ENCODE measurements around the gene LFNG. TPM values are rescaled to one million over a fixed set of nuclear protein-coding genes. Genes with fewer than 3 reads are reported as not detected.

The LFNG gene
- total RNA-seq, 1 experiment from 2014 or later = 21.3 TPM

- Histone ChIP-seq H3K9me2 (ENCODE audit: insufficient read depth) (no peaks in the 10 kb centered on the region), H3F3A (ENCODE audit: insufficient read depth, low read depth) (peaks cover 25% of the 10 kb centered on the region), H4K20me1 (ENCODE audit: insufficient read depth) (no peaks in the 10 kb centered on the region), H3K36me3 (ENCODE audit: low read depth) (no peaks in the 10 kb centered on the region), H3K4me1 (replicated peaks; ENCODE audit: insufficient read depth) (peaks cover 15% of the 10 kb centered on the region), H3K79me2 (ENCODE audit: low read depth) (no peaks in the 10 kb centered on the region), H2AFZ (no peak overlapping the region), H3K27ac (no peak overlapping the region), H3K9me3 (ENCODE audit: insufficient read depth, low read depth) (no peaks in the 10 kb centered on the region), H3K4me3 (no peak overlapping the region), H3K27me3 (ENCODE audit: insufficient read depth, low read depth) (peaks cover 9% of the 10 kb centered on the region; the same call in 1 of the 2 replicates), H3K4me2 (no peak overlapping the region)
- POLR2A ChIA-PET (ENCODE audit: unreplicated experiment) = no interaction called here
- BruUV-seq (replicated peaks) = no TSS peak
- no peak for DNase-seq
- no peak for TF ChIP-seq CTCF (conservative IDR thresholded peaks at IDR 0.05)
- TF ChIP-seq EZH2 (IDR thresholded peaks at IDR 0.05; ENCODE audit: low read depth) = no peak
- CTCF ChIA-PET = no interaction called here
- intact Hi-C loops (cut with micrococcal nuclease; ENCODE audit: unreplicated experiment) = no loop called here
These were observed 15.3 kb upstream of the LFNG start for GRCh38 chr7:2504128-2504888.

GRCh38 chr7:2504889-2505375 is 14.6 kb upstream of the LFNG start:
- ChIA-PET CTCF (no interaction called here), POLR2A (ENCODE audit: unreplicated experiment) (no interaction called here)
- no peak for DNase-seq
- BruUV-seq (replicated peaks) = no TSS peak
- Histone ChIP-seq H3K79me2 (ENCODE audit: low read depth) (no peaks in the 10 kb centered on the region), H3K9me2 (ENCODE audit: insufficient read depth) (no peaks in the 10 kb centered on the region), H3K4me1 (replicated peaks; ENCODE audit: insufficient read depth) (peaks cover 16% of the 10 kb centered on the region), H4K20me1 (ENCODE audit: insufficient read depth) (no peaks in the 10 kb centered on the region), H3K27me3 (ENCODE audit: insufficient read depth, low read depth) (peaks cover 9% of the 10 kb centered on the region; the same call in 1 of the 2 replicates), H3K4me2 (no peak overlapping the region), H2AFZ (no peak overlapping the region), H3K36me3 (ENCODE audit: low read depth) (no peaks in the 10 kb centered on the region), H3K27ac (no peak overlapping the region), H3F3A (ENCODE audit: insufficient read depth, low read depth) (peaks cover 29% of the 10 kb centered on the region), H3K4me3 (no peak overlapping the region), H3K9me3 (ENCODE audit: insufficient read depth, low read depth) (no peaks in the 10 kb centered on the region)
- intact Hi-C loops (cut with micrococcal nuclease; ENCODE audit: unreplicated experiment) = no loop called here
- TF ChIP-seq EZH2 (IDR thresholded peaks at IDR 0.05; ENCODE audit: low read depth) (no peak), CTCF (conservative IDR thresholded peaks at IDR 0.05) (no peak)

- POLR2A ChIA-PET (ENCODE audit: unreplicated experiment) = no interaction called here
- Histone ChIP-seq H3K27me3 (ENCODE audit: insufficient read depth, low read depth) (peaks cover 9% of the 10 kb centered on the region; the same call in 1 of the 2 replicates), H3K9me3 (ENCODE audit: insufficient read depth, low read depth) (no peaks in the 10 kb centered on the region), H3K27ac (no peak overlapping the region), H3K4me3 (no peak overlapping the region), H2AFZ (no peak overlapping the region), H3K36me3 (ENCODE audit: low read depth) (no peaks in the 10 kb centered on the region), H3K9me2 (ENCODE audit: insufficient read depth) (no peaks in the 10 kb centered on the region), H3F3A (ENCODE audit: insufficient read depth, low read depth) (peaks cover 29% of the 10 kb centered on the region), H3K4me1 (replicated peaks; ENCODE audit: insufficient read depth) (peaks cover 16% of the 10 kb centered on the region), H4K20me1 (ENCODE audit: insufficient read depth) (no peaks in the 10 kb centered on the region), H3K4me2 (no peak overlapping the region), H3K79me2 (ENCODE audit: low read depth) (no peaks in the 10 kb centered on the region)
- no TSS peak for BruUV-seq (replicated peaks)
- no peak for DNase-seq
- CTCF ChIA-PET = no interaction called here
- TF ChIP-seq EZH2 (IDR thresholded peaks at IDR 0.05; ENCODE audit: low read depth) = no peak
- TF ChIP-seq CTCF (conservative IDR thresholded peaks at IDR 0.05) = no peak
- intact Hi-C loops (cut with micrococcal nuclease; ENCODE audit: unreplicated experiment) = no loop called here
These were observed 14.2 kb upstream of the LFNG start for GRCh38 chr7:2505401-2505800.
